Tibial nerve (tissue), 4 donors: ENCODE results near the gene NDUFAB1.

Experiments used
- CTCF ChIP-seq, 5 experiments: fragments of 200-600 bp in 3 of 5; fragments of 450-650 bp in 2 of 5; sonication (generic) in 3 of 5; IDR thresholded peaks; one replicate each; pipeline ENCODE4 v1.5.1; 2016 to 2019; ENCODE audit warnings: antibody characterized with exemption in 5 of 5, mild to moderate bottlenecking in 3 of 5, moderate library complexity in 2 of 5
- EP300 ChIP-seq, 2 donors: sonication (generic); formaldehyde crosslinking; IDR thresholded peaks; one replicate each; pipeline ENCODE4 v1.6.1; 2017; ENCODE audit warnings: antibody characterized with exemption in 2 of 2, mild to moderate bottlenecking in 1 of 2
- POLR2A ChIP-seq, 2 donors: fragments of 450-650 bp; IDR thresholded peaks; one replicate each; pipeline ENCODE4 v1.6.1; 2017; ENCODE audit warnings: antibody characterized with exemption in 2 of 2, mild to moderate bottlenecking in 2 of 2, moderate library complexity in 2 of 2

- no peak for TF ChIP-seq CTCF (IDR thresholded peaks at IDR 0.05)
- TF ChIP-seq POLR2A (IDR thresholded peaks at IDR 0.05), result no peak
- TF ChIP-seq EP300 (IDR thresholded peaks at IDR 0.05), result no peak
These were observed 51.7 kb downstream of the NDUFAB1 start for GRCh38 chr16:23544436-23544835.
